NCI-H2171 treated with DMSO at 0.1 percent for 48 hours (cell line): ENCODE data around the gene ZFYVE28.

Experiments used
- DNase-seq: peaks from one replicate; lab custom pipeline; 2025; lab: John Stamatoyannopoulos, UW

The ZFYVE28 gene

DNA sequence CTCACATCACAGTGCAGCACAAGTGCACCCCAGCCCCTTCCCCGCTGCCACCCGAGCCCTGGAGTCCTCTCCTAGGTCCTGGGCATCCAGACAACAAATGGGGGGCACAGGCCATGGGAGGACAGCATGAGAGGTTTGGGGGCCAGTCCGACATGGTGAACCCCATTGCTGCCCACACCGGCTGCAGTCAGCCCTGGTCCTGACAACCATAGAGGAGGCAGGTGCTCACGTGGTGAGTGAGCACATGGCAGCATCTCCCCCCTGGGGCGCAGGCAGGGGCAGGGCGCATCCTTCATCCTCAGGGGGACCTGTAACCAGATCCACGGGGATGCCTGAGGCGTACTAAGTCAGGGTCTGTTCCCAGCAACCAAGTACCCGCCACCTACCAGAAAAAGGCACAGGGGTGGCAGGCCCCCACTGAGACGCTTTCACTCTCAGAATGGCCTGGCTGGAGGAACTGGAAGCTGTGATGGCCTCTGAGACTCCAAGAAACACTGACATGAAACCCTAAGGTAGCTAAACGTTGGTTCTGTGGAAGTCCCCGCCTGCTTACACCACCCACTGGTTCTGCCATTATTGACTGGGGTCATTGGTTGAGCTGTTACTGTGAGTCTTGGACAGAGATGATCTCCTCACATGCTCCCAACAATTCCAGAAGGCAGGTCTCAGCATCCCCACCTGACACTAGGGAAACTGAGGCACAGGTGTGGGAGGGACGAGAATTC lies 6.5 kb downstream of the ZFYVE28 start:
- DNase-seq, result no peak

DNA sequence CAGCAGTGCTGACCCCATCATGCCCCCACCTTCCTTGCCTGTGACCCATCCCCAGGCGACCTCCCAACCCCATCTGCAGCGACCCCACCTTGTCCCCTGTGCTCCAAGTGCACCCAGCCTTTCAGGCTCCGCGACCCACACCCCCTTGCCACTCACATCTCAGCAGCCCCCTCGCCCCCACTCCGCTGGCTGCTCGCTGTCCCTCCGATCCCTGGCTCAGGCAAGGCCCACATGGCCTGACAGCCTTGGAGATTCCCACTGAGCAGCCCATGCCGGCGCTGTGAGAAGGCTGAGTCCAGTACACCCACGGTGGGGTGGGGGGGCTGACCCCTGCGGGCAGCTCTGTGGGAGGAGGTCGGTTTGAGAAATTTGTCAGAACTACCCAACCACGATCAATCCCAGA lies 9.1 kb downstream of the ZFYVE28 start:
- DNase-seq, result no peak

DNA sequence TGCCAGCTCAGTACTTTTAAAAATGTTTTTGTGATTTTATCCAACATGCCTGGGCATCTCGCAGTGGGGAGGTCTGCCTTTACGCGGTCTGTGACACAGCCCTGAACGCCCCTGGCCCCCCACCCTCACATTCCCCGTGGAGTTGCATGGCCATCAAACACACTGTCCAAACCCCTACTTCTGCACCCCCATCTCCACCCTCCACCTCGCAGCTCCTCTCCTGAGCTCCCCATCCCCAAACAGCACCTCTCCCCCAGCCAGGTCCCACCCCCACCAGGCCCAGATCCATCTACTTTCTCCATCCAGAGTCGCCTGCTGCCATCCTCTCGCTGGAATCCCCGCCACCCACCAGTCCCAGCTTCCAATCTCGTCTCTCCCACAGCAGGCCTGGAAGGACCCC lies 9.5 kb downstream of the ZFYVE28 start:
- DNase-seq, result no peak

DNA sequence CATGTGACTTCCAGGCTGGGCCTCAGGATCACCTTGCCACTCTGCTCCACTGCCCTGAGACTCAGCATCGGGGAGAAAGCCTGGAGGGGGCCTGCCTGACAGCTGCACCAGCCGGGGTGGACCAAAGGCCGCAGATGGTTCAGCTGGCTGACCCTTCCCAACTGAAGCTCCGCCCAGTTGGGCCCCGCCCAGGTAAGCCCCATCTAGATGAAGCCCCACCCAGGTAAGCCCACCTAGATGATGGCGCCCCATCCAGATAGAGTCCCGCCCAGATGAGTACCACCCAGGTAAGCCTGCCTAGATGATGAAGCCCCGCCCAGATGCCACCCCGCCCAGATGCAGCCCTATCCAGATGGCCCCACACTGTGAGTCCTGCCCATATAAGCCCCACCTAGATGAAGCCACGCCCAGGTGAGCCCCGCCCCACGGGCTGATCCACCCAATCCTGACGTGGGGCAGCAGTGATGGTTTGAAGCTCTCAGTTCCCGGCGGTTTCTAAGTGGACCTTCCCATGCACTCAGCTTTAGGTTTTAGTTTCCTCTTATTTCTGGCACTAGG lies 10.0 kb downstream of the ZFYVE28 start:
- no peak for DNase-seq

DNA sequence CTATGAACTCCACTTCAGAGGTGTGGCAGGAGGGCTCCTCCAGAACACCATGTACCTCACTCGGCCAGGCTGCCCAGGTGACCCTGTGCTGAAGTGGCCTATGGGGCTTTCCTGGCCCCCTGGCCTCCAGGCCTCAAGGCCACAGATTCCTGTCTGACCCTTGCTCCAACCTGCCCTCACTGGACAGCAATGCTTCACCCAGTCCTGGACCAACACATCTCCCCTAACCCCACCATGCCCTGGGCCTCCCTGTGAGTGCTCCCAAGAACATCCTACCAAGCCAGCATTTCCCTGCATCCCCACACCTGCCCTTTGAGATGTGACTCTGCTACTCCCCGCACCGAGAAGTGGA lies 10.5 kb downstream of the ZFYVE28 start:
- no peak for DNase-seq

DNA sequence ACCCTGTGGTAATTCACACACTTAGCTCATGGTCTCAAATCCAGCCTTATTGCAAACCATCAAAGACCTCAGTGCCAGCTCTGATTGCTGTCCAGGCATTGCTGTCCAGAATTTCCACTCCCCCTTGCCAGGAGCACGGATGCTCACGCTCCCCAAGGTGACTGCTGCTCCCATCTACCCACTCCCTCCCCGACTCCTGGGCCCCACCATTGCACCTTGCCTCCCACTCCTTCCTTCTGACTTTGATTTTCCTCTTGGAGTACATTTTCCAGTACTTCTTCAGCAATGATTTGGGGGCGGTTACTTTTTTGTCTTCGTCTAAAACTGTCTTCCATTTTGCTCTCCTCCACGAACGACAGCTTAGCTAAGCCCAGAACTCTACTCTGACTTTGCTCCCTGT lies 11.5 kb downstream of the ZFYVE28 start:
- no peak for DNase-seq

DNA sequence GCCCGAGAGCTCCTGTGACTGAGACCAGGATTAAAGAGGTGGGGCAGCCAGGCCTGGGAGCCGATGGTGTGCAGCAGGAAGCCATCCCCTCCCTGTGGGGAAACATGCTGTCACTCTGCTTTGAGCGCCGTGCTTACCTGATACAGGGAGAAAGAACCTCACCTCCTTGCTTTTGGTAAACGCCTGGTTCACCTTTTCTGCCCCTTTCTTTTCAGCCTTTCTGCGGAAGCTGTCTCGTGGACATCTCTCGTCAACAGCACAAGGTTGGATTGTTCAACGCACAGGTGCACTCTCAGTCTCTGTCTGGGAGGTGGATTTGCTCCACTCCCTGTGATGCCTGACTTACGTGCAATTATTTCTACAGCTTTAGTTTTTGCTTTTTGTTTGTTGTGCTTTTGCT lies 12.0 kb downstream of the ZFYVE28 start:
- no peak for DNase-seq

DNA sequence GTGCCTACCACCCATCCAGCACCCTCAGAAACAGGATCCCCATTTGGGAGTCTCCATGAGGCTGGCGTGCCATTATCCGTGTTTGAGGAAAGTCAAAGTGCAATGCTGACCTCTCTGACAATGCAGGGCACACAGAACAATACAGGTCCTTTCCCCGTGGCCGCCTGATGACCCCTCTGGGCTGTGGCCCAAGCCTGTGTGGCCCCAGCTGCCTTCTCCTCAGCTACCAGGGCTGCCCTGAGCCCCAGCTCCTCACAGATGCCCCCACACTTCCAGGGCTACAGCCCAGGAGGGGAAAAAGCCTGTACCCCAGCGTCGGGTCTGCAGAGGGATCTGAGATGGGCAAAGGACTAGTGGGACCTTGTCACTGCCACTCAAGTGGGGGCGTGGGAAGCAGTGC lies 15.5 kb downstream of the ZFYVE28 start:
- no peak for DNase-seq

DNA sequence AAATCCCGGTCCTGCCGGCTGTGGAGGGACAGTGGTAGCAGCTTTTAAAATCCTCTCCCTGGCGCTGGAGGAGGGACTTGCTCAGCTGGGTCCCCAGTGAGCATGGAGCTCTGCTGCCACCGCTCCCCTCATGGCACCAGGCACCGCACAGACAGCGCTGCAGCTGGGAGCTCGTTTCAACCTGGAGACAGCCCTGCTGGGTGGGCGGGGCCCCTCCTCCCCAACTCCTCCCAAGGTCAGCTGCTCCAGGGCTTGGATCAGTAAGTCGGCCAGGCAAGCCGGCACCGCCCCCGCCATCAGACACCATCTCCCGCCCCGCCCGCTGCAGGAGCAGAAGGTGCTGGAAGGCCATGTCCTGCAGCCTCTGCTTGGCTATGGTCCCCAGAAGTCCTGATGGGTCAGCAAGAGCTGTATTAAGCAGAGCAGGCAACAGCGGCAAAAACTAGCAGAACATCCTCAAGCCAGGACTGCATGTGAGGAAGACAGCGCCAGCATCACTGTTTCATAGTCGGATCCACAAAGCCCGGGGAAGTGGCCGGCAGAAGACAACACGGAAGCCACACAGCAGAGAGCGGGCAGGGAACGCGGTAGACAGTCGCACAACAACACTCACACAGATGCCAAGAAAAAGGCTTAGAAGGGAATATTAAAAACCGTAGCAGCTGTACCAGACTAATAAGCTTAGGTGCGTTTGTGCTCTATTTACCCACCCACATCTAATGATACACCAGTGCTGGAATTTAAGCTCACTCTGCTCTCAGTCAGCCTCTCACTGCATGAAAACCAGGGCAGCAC lies 16.2 kb downstream of the ZFYVE28 start:
- DNase-seq, result peak; percentile 43

DNA sequence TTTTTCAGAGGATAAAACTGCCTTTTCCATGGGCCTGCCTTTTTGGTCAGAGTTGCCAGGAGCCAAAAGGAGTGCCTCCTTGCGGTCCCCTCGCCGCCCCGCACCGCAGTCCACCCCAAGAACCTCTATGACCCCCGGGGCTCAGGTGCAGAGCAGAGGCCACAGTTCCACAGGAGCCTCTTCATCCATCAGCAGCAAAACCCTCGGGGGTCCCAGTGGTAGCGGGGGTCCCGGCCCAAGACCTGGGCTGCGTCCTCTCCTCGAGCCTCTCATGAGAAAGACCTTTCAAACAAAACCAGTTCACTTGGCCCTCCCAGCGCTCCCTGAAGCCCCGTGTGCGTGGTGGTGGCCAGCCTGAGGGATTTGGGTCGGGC lies 16.8 kb downstream of the ZFYVE28 start:
- DNase-seq, result no peak

DNA sequence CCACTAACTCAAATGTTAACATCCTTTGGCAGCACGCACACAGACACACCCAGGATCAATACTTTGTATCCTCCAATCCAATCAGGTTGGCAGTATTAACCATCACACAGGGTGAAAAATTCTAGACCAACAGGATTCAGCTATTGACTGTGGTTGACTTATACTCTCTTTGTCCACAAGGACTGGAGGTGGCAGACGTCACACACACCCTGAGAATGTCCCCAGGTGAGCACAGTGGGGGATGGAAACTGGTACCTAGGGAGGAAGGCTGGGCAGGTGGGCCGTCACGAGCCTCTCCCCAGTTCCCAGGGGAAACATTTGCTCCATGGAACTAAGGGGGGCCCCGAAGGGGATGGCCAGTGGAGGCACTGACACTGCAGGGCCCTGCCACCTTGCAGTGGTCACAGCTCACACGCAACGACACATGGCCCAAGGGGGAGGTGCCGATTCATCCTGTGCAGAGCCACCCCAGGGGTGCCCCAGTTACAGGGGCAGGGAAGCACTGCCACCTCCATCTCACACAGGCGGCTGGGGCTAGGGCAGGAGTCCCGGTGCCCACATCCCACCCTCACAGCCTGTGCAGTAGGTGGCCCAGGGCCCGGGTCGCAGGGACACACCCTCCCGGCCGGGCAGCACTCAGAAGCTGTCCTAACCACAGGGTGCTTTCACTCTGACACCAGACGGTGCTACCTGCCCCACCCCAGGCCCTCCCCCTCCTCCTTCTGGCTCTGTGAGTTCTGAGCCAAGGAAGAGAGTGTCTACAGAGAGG lies 17.4 kb downstream of the ZFYVE28 start:
- DNase-seq, result no peak

DNA sequence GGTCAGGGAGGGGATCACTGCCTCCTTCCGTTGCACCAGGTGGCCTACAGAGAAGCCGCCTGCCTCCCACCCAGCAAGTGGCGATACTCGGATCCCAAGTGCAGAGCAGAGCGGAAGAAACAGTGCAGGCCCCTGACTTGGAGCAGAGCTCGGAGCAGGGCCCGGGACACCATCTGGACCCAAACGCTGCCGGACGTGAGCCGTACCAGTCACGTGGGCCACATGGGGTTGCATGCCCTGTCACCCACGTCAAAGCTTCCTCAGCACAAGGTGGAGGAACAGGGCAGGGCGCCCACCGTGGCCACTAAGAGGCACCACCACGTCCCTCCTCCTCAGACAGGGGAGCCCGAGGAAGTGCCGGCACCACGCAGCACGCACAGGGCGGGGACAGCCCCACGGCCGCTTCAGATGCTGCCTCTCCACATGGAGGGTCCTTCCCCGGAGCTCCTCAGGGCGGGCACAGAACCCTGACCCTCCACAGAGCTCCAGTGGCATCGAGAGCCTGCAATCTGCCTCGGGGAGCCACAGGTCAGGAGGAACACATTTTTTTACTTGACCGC lies 18.7 kb downstream of the ZFYVE28 start:
- DNase-seq, result no peak

DNA sequence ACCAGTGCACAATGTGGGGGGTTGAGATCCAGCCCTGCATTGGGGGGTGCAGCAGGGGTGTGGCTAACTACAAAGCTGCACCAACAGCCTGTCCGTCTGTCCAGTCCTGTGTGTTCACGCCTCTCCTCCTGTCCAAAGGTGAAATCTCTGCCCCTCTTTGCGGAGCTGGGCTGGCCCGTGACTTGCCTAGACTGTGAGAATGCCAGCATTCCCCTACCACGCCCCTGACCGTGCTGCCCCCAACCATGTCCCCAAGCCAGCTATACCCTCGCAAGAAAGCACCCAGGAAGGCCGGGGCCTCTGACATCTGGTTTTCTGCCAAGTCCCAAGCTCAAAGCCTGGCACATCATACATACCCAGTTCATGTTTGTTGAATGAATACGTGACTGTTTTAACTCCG lies 19.2 kb downstream of the ZFYVE28 start:
- no peak for DNase-seq

DNA sequence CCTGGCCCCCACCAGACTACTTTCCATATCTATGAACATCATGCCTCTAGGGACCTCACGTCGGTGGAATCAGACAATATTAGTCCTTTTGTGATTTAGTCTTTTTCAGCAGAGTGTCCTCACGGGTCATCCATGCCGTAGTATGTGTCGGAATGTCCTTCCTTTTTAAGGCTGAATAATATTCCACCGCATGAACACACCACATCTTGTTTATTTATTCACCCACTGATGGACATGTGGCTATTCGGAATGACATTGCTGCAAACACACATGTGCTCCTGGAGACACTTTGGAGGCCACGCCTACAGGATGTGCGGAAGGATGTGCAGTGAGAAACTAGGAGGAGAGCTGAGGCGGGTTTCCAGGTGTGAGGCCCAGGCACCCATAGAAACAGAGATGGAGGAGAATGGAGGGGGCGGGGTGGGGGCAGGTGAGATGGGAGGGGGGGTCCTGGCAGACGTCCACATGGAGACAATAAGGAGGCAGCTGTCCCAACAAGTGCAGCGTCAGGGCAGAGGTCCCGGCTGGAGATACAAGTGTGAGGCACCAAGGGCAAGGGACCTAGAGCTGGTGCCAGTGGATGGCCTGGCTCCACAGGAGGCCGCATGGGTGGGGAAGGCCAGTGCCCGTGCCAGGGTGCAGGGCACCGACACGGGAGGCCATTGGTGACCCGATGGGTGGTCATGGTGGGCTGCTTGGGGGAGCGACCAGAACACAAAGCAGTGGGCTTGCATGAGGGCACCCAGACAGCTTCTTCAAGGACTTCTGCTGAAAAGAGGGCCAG lies 20.7 kb downstream of the ZFYVE28 start:
- no peak for DNase-seq

DNA sequence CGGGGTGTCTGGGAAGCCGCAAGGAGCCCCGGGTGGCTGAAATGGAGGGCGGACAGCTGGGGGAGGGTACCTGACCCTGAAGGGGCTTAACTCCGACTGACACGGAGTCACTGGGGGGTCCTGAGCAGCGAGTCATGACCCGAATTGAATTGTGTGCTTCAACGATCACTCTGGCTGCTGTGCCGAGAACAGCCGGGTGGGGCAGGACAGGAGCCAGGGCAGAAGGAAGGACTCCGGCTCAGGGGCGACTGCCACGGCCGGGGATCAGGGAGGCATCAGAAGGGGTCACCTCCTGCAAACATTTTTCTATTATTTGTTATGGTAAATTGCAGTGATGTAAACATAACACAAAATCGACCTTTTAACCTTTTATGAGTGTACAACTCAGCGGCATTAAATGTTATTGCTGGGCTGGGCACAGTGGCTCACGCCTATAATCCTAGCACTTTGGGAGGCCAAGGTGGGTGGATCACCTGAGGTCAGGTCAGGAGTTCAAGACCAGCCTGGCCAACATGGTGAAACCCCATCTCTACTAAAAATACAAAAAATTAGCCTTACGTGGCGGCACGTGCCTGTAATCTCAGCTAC lies 21.6 kb downstream of the ZFYVE28 start:
- DNase-seq, result no peak

DNA sequence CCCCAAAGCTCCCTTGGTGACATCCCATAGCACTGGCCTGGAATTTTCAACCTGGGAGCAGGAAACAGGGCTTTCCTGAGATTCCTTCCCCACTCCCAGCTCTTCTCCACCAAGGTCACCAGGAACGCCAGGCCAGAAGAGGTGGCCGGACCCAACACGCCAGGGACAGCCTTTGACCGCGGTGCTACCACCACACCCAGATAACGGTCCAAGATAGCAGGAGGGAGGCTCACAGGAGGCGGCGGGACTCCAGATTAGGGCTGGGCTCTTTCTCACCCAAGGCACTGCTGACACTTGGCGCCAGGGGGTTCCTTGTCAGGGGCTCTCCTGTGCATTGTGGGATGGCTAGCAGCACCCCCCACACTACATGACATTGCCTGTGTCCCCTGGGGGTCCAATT lies 22.9 kb downstream of the ZFYVE28 start:
- no peak for DNase-seq

DNA sequence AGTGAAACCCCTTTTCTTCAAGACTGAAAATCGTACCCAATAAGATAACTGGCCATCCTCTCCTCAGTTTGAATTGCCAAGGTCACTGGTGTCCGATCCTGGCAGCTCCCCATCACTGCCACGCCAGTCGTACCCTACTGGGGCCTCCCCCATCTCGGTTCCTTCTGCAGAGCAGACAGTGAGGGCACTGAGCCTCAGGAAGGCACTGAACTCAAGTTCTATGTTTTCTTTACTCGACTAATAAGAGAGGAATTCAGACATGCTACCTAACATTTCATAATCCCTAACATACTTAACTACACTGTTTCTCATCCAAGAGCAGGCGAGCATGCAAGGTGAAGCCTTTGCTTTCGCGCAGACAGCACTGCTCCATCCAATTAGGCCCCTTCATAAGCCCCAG lies 23.4 kb downstream of the ZFYVE28 start:
- DNase-seq, result no peak

DNA sequence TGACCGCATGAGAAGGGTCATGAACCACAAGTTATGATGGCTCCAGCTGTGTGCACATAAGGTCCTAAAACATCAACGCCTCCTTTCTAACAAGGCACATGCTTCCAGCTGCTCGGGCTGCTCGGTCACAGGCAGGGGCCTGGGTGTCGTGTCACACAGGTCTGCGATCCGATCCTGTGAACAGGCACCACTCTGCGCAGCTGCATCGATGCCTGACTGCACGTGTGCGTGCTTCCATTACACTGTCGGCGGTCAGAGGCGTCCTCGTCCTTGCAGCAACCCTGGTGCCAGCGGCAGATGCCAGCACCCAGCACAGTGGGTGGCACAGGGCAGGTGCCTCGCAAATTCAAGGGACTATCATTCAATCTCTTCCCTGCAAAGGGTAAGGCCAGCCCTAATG lies 23.9 kb downstream of the ZFYVE28 start:
- DNase-seq, result no peak

DNA sequence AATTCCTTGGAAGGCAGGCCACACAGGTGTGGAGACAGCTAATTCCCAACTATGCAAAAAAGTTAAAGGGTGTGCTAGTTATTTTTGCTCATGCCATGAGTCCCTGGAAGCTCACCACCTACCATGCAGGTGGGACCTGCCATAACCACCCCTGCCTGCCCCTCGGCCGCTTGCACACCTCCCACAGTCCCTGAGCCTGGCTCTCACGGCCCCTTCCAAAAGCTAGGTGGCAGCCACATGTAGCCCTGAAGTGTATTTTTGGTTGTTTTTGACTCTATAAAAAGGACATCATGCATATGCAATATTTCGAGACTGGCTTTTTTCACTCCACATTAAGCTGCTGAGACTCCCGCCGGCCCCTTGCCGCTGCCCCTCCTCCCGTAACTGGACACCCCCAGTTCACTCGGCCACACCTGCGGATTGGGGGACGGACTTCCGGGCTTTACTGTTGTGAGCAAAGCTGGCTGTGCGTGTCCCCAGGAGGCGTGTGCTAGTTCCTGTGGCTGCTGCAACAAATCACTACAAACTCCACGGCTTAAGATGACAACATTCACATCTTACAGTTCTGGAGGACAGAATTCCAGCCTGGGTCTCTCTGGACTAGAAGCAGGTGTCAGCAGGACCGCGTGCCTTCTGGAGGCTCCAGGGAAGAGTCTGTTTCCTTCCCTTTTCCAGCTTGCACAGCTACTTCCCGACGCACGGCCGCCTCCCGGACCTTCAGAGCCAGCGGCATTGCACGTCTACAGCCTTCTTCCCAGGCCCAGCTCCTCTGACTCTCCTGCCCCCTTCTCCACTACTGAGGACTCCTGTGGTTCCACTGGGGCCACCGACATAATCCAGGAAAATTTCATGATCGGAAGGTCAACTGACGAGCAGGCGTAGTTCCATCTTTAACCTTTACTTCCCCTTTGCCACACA lies 24.8 kb downstream of the ZFYVE28 start:
- no peak for DNase-seq

DNA sequence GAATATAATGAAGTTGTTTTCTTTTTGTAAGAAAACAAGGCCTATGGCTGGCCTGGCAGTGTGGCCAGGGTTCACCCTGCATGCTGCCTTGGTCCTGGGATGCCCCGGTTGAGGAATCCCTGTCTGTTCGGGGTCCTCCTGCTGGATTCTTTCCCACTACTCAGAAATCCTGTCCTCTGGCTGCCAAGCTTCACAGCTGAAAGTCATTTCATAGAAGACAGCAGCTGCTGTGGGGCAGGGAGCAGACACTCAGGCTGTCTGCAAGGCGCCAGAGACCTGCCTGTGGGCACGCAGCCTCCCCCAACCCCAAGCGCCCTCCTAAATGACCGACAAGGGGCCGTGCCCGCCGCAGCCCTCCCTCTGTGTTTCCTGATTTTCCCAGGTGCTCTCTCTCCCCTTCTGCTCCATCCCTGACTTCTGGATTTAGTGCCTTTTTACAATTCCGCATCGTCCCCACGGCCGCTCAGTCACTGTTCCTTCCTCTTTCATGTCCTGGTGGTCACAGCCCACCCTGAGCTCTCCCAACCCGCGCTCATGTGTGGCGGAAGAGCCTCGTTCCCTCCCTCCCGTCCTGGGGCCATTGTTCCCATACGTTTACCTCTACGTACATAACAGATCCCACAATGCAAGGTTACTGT lies 27.5 kb downstream of the ZFYVE28 start:
- DNase-seq, result no peak
